EL (cell line): ENCODE measurements around the gene ZBTB25.
A peak's percentile ranks its signal among the peaks of the same experiment; 100 is the strongest.

Source experiments
- DNase-seq: peaks from one replicate; pipeline ENCODE4 v3.0.0-alpha.2; 2016

Gene ZBTB25

DNA sequence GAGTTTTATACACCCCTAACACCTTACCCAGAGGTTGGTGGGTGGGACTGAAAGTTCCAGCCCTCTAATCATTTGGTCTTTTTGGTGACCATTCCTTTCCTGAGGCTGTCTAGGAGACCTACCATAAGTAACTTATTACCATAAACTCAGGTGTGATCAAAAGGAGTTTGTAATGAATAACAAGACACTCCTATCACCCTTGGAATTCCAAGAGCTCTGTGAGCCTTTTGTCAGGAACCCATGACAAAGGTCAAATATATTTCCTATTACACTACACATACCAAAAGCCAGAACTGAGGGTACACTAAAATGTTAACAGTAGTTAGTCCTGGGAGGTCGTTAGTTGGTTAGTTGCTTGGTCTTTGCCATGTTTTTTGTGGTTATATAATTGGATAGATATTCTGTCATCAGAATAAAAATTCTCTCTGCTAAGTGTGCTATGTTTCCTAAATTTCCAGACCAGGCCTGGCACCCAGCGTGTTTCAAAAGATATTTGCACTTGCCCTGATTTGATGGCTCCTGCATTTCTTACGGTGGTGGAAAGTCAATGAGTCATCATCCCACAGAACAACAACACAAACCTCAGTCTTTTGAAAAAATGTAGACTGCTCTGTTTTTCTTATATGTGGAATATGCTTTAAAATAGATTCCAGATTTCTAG lies 65.3 kb downstream of the ZBTB25 start:
- DNase-seq = peak; percentile 91

DNA sequence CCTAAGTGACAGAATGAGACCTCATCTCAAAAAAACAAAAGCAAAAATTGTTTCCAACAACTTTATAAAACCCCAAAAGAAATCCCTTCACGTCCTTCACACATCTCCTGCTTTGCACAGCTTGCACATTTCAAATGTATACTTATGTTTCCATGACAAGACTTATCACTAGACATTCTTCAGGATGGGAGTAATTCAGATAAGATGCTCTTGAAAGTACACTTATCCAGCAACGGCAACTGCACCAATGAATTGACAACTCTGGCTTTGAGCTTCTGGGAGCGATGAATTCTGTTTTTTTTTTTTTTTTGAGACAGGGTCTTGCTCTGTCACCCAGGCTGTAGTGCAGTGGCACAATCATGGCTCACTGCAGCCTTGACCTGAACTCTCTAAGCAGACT lies 69.1 kb downstream of the ZBTB25 start:
- no peak for DNase-seq

DNA sequence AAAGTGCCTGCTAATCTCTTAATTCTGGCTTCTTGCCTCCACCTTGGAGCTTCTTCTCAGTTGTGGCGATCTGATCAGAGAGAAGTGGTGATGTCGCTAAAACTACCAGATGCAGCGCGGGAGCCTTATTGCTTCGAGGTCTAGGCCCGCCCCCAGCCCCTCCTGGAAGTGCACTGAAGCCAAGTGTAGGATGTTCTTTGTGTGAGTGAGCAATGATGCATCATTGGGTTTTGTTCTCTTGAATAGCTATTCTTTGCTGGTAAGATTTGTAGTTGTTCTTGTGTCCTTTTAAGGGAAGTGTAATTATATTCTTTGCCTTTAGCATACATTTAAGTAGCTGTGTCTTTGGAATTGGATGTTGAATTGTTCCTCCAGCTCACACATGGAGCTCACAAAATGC lies 79.7 kb downstream of the ZBTB25 start:
- DNase-seq = peak; percentile 19

DNA sequence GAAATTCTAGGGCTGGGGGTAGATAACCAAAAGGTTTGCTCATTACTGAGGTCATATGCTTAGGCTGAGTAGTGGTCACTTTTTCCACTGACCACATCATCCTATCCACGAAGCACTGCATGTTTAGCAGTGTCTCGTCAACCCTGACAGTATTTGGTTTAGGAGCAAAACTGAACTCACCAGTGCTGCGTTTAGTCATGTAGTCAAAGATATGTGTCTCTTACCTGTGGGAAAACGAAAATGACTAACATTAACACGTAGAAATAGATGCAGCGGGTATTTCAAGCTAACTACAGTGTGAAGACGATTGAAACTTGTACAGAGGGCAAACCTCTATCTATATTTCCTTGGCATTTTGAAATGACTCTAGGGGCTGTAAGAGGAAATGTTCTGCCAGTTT lies 80.9 kb downstream of the ZBTB25 start:
- no peak for DNase-seq

DNA sequence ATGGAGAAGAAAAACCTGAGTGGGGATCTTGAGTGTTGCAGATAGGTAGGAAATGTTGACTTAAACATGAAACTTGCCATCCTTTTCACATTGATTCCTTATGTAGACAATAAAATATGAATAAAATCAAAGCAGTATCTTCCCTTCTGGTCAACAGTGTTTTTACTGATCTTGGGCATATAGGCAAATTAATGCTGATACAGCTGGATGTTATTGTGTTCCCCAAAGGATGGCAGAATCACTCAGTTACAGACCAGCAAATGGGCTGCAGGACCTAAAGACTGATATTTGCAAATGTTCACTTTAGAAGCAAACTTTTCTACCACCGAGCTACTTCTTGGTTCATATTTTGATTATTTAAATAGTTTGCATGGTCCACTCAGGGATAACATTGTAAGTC lies 81.6 kb downstream of the ZBTB25 start:
- DNase-seq = no peak

DNA sequence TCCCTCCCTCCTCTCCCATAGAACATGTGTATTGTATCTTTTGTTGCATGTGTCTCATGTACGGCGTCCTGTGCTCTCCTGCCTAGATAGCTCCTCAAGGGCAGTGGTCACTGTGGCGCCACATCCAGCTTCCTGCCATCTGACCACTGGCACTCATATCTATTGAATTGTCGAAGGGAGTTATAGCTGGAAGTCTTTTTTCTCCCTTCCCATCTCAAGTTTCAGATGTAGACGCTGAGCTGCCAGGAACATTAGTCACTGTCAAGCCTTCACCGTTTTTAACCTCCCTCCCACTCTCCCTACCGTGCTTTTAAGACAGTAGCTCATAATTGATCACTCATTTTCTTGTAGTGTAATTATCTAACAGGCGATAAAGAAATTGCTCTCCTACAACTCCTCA lies 82.5 kb downstream of the ZBTB25 start:
- peak; percentile 89 for DNase-seq

DNA sequence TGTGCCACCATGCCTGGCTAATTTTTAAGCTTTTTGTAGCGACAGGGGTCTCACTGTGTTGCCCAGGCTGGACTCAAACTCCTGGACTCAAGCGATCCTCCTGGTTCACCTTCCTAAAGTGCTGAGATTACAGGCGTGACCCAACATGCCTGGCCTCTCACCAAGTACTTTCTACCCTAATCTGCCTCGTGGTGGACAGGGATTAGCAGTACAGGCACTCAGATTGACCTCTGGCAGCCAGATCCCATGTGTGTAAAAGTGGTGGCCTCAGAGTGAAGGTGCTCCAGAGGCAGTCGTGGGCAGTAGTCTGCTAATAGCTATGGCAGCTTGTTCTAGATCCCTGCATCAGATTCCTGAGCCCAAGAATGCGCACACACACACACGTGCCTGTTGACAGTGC lies 84.6 kb downstream of the ZBTB25 start:
- DNase-seq = no peak

DNA sequence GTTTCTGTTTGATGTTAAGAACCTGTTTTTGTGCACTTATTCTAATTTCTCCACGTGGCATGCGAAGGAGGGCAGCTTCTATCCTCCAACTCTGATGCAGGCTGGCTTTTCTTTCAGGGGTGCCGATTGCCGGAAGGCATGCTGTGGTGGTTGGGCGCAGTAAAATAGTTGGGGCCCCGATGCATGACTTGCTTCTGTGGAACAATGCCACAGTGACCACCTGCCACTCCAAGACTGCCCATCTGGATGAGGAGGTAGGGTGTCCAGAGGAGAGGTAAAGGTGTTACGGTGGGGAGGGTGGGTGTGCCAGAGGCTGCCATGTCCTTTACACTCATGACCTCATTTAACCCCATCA lies 85.9 kb downstream of the ZBTB25 start:
- no peak for DNase-seq

DNA sequence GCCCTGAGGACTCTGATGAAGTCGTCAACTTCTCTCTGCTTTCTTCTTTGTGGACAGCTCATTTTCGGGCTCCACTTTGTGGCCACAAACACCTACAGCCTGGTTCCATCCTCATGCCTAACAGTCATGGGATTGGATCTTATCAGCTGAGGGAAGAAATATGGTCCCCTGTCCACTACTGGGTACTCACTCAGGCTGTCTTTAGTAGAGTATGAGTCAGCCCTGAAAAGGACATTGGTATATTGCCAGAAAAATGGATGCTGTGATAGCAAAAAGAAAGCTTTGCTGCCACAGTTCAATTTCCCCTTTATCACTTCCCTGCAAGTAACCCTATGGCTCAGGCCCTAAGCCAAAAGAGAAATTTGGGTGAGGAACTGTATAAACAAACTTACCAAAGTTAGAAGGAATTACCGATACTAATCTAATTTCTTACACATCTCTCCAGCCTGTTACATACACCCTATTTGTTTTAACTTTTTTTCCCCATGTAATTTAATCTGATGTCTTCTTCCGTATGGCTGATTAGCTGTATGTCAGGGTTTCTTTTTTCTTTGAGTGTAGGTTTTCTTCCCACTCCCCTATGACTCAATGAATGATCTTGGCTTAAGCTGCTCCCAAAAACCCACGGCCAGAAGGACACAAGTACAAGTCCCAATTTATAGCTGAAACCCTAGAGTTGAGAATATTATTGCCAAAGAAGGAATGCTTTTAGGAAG lies 86.4 kb downstream of the ZBTB25 start:
- DNase-seq = peak; percentile 64

DNA sequence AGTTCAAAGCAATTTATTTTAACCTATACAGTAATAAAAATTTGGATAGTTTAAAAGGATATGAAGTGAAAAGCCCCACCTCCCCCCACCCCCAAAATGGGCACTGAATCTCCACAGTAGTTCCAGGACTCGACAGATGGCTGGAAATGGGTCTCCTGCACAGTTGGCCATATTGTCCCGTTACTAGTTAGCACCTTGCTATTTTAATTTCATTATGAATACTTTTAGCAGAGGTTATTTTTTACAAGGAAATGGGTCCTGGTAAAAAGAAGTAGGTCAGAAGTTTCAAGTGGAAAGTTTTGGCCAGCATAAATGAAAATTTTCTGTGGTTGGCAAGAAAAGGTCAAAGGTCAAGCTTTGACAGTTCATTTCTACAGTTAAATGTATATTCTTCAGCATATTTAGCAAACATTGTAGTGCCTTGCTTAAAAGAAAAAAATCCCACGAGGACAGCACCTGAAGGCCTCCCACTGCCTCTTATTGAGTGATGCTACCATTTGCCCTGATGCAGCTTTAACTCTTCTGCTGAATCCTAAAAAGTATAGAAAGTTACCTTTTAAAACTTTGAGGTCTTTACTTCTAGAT lies 87.2 kb downstream of the ZBTB25 start:
- no peak for DNase-seq

DNA sequence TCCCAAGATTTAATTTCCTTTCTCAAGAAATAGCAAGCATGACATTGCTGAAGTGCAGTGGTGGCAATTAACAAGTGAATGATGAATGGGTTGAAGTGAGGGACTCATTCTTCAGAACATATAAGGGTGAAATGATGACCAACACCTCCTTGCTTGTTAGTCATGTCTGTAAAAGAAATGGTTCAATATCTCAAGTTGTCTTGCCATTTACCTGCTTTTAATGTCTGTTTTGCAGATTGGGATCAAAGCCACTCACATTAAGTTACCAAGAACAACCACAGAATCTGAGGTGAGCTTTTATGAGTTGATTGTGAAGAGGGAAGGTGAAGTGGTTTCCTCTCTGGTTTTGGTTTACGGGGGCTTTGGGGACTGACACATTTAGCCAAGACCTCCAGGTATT lies 91.4 kb downstream of the ZBTB25 start:
- no peak for DNase-seq

DNA sequence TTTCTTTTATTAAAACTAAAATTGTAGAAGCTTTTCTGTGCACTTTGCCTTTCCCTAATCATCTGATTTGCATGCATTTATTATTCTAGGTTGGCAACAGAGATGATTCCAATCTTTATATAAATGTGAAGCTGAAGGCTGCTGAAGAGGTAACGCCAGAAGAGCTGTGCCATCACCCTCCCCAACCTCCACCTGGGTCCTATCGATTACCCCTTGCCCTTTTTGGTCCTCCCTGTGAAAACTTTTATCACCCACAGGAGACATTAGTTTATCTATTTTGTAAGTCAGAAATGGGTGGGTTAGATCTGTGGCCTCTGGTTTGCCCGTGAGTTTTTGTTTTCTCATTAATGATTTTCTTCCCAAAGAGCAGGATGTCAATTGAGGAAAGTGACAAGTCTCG lies 92.6 kb downstream of the ZBTB25 start:
- DNase-seq = no peak

DNA sequence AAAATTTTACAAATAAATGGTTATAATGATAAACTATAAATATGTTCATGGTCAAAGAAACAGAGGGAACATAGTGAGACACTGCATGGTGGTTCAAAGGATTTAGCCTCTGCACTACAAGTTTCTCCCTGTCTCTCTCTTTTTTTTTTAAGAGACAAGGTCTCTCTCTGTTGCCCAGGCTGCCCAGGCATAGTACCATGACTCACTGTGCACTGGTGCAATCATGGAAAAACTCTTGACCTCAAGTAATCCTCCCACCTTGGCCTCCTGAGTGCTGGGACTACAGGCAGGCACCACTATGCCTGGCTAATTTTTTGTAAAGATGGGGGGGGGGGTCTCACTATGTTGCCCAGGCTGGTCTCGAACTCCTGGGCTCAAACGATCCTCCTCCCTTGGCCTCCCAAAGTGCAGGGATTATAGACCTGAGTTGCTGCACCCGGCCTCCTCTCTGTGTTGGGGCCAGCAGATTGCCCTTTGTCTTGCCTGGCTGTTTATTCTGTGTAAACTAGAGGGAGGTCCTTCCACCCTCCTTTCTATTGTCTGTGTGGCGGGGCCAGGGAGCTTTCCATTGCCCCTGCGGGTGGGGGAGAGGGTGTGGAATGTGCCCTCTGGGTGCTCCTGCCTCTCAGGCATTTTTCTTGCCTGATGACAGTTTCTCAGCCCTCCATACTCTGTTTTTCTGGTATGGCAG lies 93.4 kb downstream of the ZBTB25 start:
- peak; percentile 64 for DNase-seq

DNA sequence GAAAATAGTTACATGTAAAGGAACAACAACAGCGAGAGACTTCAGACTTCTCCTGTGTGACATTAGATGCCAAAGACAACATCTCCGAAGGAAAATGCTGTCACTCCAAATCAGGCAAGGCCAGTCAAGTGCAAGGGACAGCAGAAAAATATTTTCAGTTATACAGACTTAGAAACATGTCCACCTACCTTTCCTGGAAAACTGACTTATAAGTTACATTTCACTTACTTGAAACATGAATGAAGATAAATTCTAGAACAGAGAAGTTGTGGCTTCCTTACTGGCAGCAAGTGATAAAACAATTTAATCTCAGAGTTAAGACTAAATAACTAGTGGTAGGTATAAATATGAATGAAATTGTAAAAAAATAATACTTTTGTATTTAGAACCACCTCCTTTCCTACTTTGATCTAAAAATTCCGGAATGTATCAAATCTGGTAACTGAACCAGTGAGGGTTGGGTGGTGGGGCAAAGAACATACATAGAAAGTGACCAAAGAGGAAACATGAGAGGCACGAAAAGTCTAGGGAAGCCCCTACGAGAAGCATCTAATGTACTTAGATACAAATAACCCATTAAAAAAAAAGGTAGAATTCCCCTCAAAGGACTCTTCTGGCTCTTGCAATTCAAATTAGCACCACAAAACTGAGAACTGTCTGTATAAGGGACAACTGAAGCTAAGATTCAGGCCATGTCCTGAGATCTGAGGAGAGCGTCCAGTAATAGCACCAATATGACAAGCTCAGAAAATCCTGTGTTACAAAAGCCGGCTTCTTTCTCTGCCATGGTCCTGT lies 94.3 kb downstream of the ZBTB25 start:
- DNase-seq = no peak

DNA sequence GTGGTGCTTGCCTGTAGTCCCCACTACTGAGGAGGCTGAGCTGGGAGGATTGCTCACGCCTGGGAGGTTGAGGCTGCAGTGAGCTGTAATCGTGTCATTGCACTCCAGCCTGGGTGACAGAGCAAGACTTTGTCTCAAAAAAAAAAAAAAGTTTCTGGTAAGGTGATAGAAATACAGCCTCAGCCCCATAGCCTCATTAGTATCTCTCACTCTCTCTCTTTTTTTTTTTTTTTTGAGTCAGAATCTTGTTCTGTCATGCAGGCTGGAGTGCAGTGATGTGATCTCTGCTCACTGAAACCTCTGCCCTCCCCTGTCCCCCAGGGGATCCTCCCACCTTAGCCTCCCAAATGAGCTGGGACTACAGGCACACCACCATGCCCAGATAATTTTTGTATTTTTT lies 96.3 kb downstream of the ZBTB25 start:
- DNase-seq = no peak

DNA sequence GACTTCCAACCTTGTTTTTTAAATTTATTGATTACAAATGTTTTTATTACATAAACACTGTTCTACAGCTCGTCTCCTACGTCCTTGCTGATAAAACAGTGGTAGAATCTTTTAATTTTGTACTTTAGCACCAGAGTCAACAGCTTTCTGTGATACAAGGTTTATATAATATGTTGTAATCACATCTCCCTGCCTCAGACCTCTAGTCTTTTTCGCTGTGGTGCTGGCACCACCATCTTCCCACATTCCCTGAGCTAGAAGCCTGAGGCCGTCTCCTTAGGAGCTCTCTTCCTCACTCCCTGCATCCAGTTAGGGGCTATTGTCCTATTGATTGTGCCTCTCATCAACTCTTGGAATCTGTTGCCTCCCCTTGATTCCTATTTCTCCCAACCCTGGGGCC lies 98.3 kb downstream of the ZBTB25 start:
- no peak for DNase-seq

DNA sequence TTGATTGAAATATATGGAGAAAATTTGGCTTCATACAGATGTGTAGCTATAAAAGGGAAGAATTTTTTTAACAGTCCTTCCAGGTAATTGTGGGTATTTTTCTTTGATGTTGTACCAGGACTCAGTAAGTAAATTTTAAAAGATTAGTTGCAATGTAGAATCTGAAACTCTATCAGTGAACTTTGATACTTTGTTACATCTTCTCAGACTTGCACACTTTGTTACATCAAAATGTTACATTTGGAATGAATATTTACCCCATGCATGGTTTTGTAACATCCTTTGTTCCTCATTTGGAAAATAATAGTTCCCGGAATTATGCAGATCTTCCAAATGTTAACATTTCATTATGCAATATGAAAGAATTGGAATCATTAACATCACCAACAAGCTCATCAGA lies 101.7 kb downstream of the ZBTB25 start:
- DNase-seq = no peak

DNA sequence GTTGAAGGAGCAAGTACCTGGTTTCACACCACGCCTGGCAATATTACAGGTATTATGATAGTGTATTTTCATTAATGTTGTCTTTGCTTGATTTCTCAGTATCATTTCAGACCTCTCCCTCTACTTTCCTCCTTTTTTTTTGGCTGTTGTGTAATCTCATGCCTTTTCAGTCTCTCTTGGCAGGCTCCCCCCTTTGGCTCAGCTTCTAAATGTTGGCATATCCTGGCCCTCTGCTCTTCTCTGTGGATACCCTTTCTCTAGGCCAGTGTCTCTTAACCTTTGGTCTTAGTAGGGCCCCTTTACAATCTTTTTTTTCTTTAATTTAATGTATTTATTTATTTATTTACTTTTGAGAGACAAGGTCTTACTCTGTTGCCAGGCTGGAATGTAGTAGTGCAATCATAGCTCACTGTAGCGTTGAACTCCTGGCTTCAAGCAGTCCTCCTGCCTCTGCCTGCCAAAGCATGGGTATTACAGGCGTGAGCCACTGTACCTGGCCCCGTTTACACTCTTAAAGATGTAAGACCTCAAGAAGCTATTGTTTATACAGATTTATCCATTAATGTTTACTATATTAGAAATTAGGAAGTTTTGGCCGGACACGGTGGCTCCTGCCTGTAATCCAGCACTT lies 102.7 kb downstream of the ZBTB25 start:
- no peak for DNase-seq
